ENCODE results near the gene NUMA1.

DNA sequence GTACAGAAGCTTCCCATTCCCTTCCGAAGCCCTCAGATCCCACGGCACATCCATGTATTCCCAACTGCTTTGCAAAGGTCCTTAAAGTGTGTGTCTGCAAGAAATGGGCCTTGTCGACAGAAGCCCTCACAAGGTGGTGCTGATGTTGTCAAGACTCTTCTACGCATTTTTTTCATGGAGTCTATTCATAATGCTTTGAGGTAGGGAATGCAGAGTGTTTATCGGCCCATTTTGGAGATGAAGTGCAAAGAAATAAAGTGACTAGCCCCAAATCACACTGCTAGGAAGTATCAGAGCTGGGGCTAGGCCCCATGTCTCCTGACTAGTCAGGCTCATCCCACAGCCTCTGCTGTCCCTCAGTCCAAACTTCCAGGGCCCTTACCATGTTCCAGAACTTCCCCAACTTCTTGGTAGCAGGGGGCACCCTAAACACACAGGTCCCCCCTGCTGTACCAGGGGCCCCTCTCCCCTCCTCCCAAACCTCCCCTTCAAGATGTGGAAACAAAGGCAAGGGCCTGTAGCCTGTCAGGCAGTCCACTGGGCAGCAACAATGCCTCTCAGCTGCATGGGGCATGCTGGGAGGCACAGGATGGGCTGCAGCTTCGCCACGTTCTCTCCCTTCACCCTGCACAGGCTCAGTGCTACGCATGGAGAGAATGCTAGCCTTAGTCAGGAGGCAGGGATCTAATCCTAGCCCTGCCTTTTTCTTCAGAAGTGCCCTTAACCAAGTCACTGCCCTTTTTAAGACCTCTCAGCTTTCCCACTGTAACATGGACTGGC lies 73.8 kb downstream of the NUMA1 start:
- peak; percentile 34 for TF ChIP-seq POLR2AphosphoS5 (IDR thresholded peaks at IDR 0.05; ENCODE audit: low read depth, low read length)
- TF ChIP-seq, protein P1, sequence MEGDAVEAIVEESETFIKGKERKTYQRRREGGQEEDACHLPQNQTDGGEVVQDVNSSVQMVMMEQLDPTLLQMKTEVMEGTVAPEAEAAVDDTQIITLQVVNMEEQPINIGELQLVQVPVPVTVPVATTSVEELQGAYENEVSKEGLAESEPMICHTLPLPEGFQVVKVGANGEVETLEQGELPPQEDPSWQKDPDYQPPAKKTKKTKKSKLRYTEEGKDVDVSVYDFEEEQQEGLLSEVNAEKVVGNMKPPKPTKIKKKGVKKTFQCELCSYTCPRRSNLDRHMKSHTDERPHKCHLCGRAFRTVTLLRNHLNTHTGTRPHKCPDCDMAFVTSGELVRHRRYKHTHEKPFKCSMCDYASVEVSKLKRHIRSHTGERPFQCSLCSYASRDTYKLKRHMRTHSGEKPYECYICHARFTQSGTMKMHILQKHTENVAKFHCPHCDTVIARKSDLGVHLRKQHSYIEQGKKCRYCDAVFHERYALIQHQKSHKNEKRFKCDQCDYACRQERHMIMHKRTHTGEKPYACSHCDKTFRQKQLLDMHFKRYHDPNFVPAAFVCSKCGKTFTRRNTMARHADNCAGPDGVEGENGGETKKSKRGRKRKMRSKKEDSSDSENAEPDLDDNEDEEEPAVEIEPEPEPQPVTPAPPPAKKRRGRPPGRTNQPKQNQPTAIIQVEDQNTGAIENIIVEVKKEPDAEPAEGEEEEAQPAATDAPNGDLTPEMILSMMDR (IDR thresholded peaks at IDR 0.05), result no peak
